GM18858 (cell line): ENCODE data around the gene USP17L21.
"Not testable (repeated sequence)": the region's sequence is repeated elsewhere in the genome, so short reads cannot be mapped to it uniquely, and the experiment has no call there.

Experiments
- ATAC-seq: cut with Tn5 transposase; IDR thresholded peaks from one replicate; pipeline ENCODE4 v1.9.1; 2021; ENCODE audit not compliant: unreplicated experiment

Gene USP17L21, protein sequence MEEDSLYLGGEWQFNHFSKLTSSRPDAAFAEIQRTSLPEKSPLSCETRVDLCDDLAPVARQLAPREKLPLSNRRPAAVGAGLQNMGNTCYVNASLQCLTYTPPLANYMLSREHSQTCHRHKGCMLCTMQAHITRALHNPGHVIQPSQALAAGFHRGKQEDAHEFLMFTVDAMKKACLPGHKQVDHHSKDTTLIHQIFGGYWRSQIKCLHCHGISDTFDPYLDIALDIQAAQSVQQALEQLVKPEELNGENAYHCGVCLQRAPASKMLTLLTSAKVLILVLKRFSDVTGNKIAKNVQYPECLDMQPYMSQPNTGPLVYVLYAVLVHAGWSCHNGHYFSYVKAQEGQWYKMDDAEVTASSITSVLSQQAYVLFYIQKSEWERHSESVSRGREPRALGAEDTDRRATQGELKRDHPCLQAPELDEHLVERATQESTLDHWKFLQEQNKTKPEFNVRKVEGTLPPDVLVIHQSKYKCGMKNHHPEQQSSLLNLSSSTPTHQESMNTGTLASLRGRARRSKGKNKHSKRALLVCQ

DNA sequence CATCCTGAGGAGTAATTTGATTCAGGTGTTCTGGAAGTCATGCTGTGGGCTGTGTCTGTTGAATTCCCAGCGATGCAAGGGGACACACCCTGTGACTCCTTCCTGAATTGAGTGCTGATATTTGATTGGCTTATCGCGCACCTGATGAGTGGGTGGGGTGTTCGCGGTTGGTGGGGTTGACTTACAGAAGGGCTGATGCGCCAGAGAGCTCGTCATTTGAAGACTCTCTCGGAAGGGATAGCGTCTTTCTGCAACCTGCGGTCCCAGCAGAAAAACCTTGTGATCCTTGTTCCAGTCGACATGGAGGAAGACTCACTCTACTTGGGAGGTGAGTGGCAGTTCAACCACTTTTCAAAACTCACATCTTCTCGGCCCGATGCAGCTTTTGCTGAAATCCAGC, at the start of gene USP17L21:
TSS of gene USP17L21 (plus strand) at position 301 of the 400 bp plus-strand sequence. CDS start at position 301, 0 bp downstream.
- not testable (repeated sequence) for ATAC-seq

DNA sequence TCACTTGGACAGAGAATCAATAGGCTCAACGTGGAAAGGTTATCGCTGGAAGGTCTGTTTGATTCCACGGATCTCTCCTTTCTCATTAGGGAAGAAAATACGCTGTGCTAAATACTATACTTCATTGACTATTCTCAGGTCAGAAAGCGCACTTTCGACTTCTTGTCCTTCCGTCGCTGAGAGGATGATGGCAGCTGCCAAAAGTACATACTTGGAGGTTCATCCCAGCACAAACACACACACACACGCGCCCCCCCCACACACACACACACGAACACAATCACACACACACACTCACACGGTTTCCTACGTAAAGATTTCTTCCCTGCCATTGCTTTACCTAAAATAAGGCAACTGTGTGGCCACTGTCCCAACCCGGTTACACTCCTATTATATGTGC, 48.0 kb upstream of the USP17L21 start:
- ATAC-seq, result not testable (repeated sequence)

DNA sequence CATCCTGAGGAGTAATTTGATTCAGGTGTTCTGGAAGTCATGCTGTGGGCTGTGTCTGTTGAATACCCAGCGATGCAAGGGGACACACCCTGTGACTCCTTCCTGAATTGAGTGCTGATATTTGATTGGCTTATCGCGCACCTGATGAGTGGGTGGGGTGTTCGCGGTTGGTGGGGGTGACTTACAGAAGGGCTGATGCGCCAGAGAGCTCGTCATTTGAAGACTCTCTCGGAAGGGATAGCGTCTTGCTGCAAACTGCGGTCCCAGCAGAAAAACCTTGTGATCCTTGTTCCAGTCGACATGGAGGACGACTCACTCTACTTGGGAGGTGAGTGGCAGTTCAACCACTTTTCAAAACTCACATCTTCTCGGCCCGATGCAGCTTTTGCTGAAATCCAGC, 47.6 kb upstream of the USP17L21 start, which contains the start of gene USP17L11:
TSS of gene USP17L11 (plus strand) at position 301 of the 400 bp plus-strand sequence. CDS start at position 301, 0 bp downstream.
- ATAC-seq, result not testable (repeated sequence)

DNA sequence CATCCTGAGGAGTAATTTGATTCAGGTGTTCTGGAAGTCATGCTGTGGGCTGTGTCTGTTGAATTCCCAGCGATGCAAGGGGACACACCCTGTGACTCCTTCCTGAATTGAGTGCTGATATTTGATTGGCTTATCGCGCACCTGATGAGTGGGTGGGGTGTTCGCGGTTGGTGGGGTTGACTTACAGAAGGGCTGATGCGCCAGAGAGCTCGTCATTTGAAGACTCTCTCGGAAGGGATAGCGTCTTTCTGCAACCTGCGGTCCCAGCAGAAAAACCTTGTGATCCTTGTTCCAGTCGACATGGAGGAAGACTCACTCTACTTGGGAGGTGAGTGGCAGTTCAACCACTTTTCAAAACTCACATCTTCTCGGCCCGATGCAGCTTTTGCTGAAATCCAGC, 42.8 kb upstream of the USP17L21 start, which contains the start of gene USP17L12:
TSS of gene USP17L12 (plus strand) at position 301 of the 400 bp plus-strand sequence. CDS start at position 301, 0 bp downstream.
- not testable (repeated sequence) for ATAC-seq

DNA sequence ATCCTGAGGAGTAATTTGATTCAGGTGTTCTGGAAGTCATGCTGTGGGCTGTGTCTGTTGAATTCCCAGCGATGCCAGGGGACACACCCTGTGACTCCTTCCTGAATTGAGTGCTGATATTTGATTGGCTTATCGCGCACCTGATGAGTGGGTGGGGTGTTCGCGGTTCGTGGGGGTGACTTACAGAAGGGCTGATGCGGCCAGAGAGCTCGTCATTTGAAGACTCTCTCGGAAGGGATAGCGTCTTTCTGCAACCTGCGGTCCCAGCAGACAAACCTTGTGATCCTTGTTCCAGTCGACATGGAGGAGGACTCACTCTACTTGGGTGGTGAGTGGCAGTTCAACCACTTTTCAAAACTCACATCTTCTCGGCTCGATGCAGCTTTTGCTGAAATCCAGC, 38.1 kb upstream of the USP17L21 start, which contains the start of gene USP17L13:
TSS of gene USP17L13 (plus strand) at position 301 of the 400 bp plus-strand sequence. CDS start at position 301, 0 bp downstream.
- ATAC-seq, result not testable (repeated sequence)

DNA sequence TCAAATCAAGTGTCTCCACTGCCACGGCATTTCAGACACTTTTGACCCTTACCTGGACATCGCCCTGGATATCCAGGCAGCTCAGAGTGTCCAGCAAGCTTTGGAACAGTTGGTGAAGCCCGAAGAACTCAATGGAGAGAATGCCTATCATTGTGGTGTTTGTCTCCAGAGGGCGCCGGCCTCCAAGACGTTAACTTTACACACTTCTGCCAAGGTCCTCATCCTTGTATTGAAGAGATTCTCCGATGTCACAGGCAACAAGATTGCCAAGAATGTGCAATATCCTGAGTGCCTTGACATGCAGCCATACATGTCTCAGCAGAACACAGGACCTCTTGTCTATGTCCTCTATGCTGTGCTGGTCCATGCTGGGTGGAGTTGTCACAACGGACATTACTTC, 32.4 kb upstream of the USP17L21 start:
- ATAC-seq, result not testable (repeated sequence)

DNA sequence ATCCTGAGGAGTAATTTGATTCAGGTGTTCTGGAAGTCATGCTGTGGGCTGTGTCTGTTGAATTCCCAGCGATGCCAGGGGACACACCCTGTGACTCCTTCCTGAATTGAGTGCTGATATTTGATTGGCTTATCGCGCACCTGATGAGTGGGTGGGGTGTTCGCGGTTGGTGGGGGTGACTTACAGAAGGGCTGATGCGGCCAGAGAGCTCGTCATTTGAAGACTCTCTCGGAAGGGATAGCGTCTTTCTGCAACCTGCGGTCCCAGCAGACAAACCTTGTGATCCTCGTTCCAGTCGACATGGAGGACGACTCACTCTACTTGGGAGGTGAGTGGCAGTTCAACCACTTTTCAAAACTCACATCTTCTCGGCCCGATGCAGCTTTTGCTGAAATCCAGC, 28.6 kb upstream of the USP17L21 start, which contains the start of gene USP17L15:
TSS of gene USP17L15 (plus strand) at position 301 of the 400 bp plus-strand sequence. CDS start at position 301, 0 bp downstream.
- ATAC-seq, result not testable (repeated sequence)

DNA sequence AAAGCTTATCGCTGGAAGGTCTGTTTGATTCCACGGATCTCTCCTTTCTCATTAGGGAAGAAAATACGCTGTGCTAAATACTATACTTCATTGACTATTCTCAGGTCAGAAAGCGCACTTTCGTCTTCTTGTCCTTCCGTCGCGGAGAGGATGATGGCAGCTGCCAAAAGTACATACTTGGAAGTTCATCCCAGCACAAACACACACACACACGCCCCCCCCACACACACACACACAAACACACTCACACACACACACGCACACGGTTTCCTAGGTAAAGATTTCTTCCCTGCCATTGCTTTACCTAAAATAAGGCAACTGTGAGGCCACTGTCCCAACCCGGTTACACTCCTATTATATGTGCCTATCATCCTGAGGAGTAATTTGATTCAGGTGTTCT, 24.2 kb upstream of the USP17L21 start:
- ATAC-seq, result not testable (repeated sequence)

DNA sequence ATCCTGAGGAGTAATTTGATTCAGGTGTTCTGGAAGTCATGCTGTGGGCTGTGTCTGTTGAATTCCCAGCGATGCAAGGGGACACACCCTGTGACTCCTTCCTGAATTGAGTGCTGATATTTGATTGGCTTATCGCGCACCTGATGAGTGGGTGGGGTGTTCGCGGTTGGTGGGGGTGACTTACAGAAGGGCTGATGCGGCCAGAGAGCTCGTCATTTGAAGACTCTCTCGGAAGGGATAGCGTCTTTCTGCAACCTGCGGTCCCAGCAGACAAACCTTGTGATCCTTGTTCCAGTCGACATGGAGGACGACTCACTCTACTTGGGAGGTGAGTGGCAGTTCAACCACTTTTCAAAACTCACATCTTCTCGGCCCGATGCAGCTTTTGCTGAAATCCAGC, 19.1 kb upstream of the USP17L21 start, which contains the start of gene USP17L17:
TSS of gene USP17L17 (plus strand) at position 301 of the 400 bp plus-strand sequence. CDS start at position 301, 0 bp downstream.
- not testable (repeated sequence) for ATAC-seq

DNA sequence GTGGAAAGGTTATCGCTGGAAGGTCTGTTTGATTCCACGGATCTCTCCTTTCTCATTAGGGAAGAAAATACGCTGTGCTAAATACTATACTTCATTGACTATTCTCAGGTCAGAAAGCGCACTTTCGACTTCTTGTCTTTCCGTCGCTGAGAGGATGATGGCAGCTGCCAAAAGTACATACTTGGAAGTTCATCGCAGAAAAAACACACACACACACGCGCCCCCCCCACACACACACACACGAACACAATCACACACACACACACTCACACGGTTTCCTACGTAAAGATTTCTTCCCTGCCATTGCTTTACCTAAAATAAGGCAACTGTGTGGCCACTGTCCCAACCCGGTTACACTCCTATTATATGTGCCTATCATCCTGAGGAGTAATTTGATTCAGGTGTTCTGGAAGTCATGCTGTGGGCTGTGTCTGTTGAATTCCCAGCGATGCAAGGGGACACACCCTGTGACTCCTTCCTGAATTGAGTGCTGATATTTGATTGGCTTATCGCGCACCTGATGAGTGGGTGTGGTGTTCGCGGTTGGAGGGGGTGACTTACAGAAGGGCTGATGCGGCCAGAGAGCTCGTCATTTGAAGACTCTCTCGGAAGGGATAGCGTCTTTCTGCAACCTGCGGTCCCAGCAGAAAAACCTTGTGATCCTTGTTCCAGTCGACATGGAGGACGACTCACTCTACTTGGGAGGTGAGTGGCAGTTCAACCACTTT, 14.6 kb upstream of the USP17L21 start, which contains the start of gene USP17L18:
TSS of gene USP17L18 (plus strand) at position 678 of the 728 bp plus-strand sequence. CDS start at position 678, 0 bp downstream.
- ATAC-seq, result not testable (repeated sequence)

DNA sequence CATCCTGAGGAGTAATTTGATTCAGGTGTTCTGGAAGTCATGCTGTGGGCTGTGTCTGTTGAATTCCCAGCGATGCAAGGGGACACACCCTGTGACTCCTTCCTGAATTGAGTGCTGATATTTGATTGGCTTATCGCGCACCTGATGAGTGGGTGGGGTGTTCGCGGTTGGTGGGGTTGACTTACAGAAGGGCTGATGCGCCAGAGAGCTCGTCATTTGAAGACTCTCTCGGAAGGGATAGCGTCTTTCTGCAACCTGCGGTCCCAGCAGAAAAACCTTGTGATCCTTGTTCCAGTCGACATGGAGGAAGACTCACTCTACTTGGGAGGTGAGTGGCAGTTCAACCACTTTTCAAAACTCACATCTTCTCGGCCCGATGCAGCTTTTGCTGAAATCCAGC, 9.6 kb upstream of the USP17L21 start, which contains the start of gene USP17L19:
TSS of gene USP17L19 (plus strand) at position 301 of the 400 bp plus-strand sequence. CDS start at position 301, 0 bp downstream.
- not testable (repeated sequence) for ATAC-seq

DNA sequence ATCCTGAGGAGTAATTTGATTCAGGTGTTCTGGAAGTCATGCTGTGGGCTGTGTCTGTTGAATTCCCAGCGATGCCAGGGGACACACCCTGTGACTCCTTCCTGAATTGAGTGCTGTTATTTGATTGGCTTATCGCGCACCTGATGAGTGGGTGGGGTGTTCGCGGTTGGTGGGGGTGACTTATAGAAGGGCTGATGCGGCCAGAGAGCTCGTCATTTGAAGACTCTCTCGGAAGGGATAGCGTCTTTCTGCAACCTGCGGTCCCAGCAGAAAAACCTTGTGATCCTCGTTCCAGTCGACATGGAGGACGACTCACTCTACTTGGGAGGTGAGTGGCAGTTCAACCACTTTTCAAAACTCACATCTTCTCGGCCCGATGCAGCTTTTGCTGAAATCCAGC, 4.8 kb upstream of the USP17L21 start, which contains the start of gene USP17L20:
TSS of gene USP17L20 (plus strand) at position 301 of the 400 bp plus-strand sequence. CDS start at position 301, 0 bp downstream.
- not testable (repeated sequence) for ATAC-seq

DNA sequence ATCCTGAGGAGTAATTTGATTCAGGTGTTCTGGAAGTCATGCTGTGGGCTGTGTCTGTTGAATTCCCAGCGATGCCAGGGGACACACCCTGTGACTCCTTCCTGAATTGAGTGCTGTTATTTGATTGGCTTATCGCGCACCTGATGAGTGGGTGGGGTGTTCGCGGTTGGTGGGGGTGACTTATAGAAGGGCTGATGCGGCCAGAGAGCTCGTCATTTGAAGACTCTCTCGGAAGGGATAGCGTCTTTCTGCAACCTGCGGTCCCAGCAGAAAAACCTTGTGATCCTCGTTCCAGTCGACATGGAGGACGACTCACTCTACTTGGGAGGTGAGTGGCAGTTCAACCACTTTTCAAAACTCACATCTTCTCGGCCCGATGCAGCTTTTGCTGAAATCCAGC, 4.6 kb downstream of the USP17L21 start, which contains the start of gene USP17L22:
TSS of gene USP17L22 (plus strand) at position 301 of the 400 bp plus-strand sequence. CDS start at position 301, 0 bp downstream.
- ATAC-seq, result not testable (repeated sequence)

DNA sequence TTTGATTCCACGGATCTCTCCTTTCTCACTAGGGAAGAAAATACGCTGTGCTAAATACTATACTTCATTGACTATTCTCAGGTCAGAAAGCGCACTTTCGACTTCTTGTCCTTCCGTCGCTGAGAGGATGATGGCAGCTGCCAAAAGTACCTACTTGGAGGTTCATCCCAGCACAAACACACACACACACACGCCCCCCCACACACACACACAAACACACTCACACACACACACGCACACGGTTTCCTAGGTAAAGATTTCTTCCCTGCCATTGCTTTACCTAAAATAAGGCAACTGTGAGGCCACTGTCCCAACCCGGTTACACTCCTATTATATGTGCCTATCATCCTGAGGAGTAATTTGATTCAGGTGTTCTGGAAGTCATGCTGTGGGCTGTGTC, 9.0 kb downstream of the USP17L21 start:
- ATAC-seq, result not testable (repeated sequence)
